ENCODE measurements around the gene ANGPTL4. TPM values are rescaled to one million over a fixed set of nuclear protein-coding genes. Genes with fewer than 3 reads are reported as not detected.

The ANGPTL4 gene
- total and polyA plus RNA-seq, 2 of the 13 experiments (the other 11 are each of a cell fraction or from before 2014, with no cell fraction given): 0.80 to 21.7 TPM

- Histone ChIP-seq H2AFZ (ENCODE audit: low read length) (no peak overlapping the region), H3K27me3 (ENCODE audit: control insufficient read depth in 1 of 2, insufficient read depth in 2 of 2, low read length in 2 of 2) (peaks cover 0 to 4% of the 10 kb centered on the region in 2 experiments; a peak in 2 of 5 replicates), H3K4me2 (ENCODE audit: low read depth, low read length) (peak overlapping the region; percentile 78), H3K4me1 (ENCODE audit: insufficient read depth, low read length) (peaks cover 36% of the 10 kb centered on the region), H3K36me3 (replicated peaks in 1 of 2; ENCODE audit: control insufficient read depth in 1 of 2, insufficient read depth in 2 of 2, low read length in 2 of 2) (peaks cover 0 to 17% of the 10 kb centered on the region in 2 experiments; a peak in 3 of 5 replicates), H3K4me3 (replicated peaks in 1 of 3; ENCODE audit: insufficient read depth in 1 of 3, low read depth in 2 of 3, low read length in 3 of 3) (peak overlapping the region; percentile 69 to 97 (median 82)), H3K27ac (ENCODE audit: extremely low read length, insufficient read depth, low read length) (peak overlapping the region; percentile 88), H3K9ac (ENCODE audit: insufficient read depth, low read depth, low read length) (peak overlapping the region; percentile 99), H3K79me2 (ENCODE audit: insufficient read depth, low read length) (peaks cover 34% of the 10 kb centered on the region), H4K20me1 (ENCODE audit: insufficient read depth, low read length) (peaks cover 19% of the 10 kb centered on the region), H3K9me3 (ENCODE audit: low read length) (no peaks in the 10 kb centered on the region)
- intact Hi-C loops (cut with micrococcal nuclease; ENCODE audit: unreplicated experiment) (no loop called here), in situ Hi-C loops (cut with HindIII; ENCODE audit: extremely low pct_ligation_motif_present, low pct_unique_long_range_greater_than_20kb) (no loop called here)
- no peak for FAIRE-seq
- DNase-seq (ENCODE audit: low spot score): no peak
- ChIA-PET CTCF (ENCODE audit: low intra/inter-chr PET ratio, low total read pairs) (no interaction called here), POLR2A (interaction anchor here (0.7 to 6.5 kb wide), 20 partner anchors 8 to 192 kb away, joined by 3 to 39 read pairs (median 5); partner anchors contain the start of genes CD320, MARCHF2, RAB11B and ZNF414)
- no peak for ATAC-seq
- 4% methylated on average over 29 of the region's 30 CpGs for WGBS (ENCODE audit: low lambda C conversion rate)
- BruUV-seq (replicated peaks): no TSS peak
- TF ChIP-seq ZNF766 (CRISPR knock-in tag; IDR thresholded peaks at IDR 0.05; ENCODE audit: borderline replicate concordance) (no peak), POLR2A (IDR thresholded peaks at IDR 0.05; ENCODE audit: insufficient read depth in 1 of 2, low read depth in 2 of 2, low read length in 2 of 2) (0 out of 4 replicates have a peak, but pooled peaks of 1 of the 2 experiments have one; percentile 3), TBP (CRISPR knock-in tag; IDR thresholded peaks at IDR 0.05) (no peak), SNRNP70 (IDR thresholded peaks at IDR 0.05; ENCODE audit: low read depth, low read length) (no peak), SAFB2 (CRISPR knock-in tag; IDR thresholded peaks at IDR 0.05; ENCODE audit: borderline replicate concordance, low read depth) (no peak), ELF4 (CRISPR knock-in tag; IDR thresholded peaks at IDR 0.05; ENCODE audit: borderline replicate concordance) (0 out of 2 replicates have a peak, but pooled peaks have one; percentile 42), ZFP90 (CRISPR knock-in tag; IDR thresholded peaks at IDR 0.05; ENCODE audit: borderline replicate concordance) (no peak), AGO2 (optimal IDR thresholded peaks at IDR 0.05; ENCODE audit: low read depth, low read length) (peak; percentile 39), ZNF3 (CRISPR knock-in tag; IDR thresholded peaks at IDR 0.05) (0 out of 2 replicates have a peak, but pooled peaks have one; percentile 41), MAFF (IDR thresholded peaks at IDR 0.05; ENCODE audit: low read depth, low read length) (no peak), ZNF12 (CRISPR knock-in tag; IDR thresholded peaks at IDR 0.05) (no peak), ZBTB2 (CRISPR knock-in tag; IDR thresholded peaks at IDR 0.05; ENCODE audit: low read depth) (no peak; the same call in 1 of the 2 replicates), RELA (CRISPR knock-in tag; IDR thresholded peaks at IDR 0.05) (no peak), CBX5 (CRISPR knock-in tag; IDR thresholded peaks at IDR 0.05; ENCODE audit: borderline replicate concordance) (no peak), ZKSCAN5 (CRISPR knock-in tag; IDR thresholded peaks at IDR 0.05) (no peak), YY1 (IDR thresholded peaks at IDR 0.05; ENCODE audit: insufficient read depth, insufficient replicate concordance, low read depth, low read length) (no peak), CENPBD1 (CRISPR knock-in tag; IDR thresholded peaks at IDR 0.05; ENCODE audit: borderline replicate concordance, low read depth) (no peak), NONO (IDR thresholded peaks at IDR 0.05) (no peak), NONO (CRISPR knock-in tag; conservative IDR thresholded peaks at IDR 0.05) (no peak), ZNF367 (CRISPR knock-in tag; IDR thresholded peaks at IDR 0.05; ENCODE audit: borderline replicate concordance) (no peak), SMARCE1 (IDR thresholded peaks at IDR 0.05; ENCODE audit: borderline replicate concordance) (no peak), ZNF253 (CRISPR knock-in tag; IDR thresholded peaks at IDR 0.05; ENCODE audit: borderline replicate concordance) (no peak), RBFOX2 (IDR thresholded peaks at IDR 0.05; ENCODE audit: low read depth, low read length) (peak; percentile 37)
Measured at GRCh38 chr19:8321986-8322637, 41.8 kb upstream of the ANGPTL4 start.
